ENCODE measurements around the gene ZNF385B.

ZNF385B gene

GRCh38 chr2:179661986-179662385 lies 199.4 kb downstream of the ZNF385B start:
- no peaks in the 10 kb centered on the region for H3K36me3 ChIP-seq
- no peaks in the 10 kb centered on the region for H3K27me3 ChIP-seq
- no peak overlapping the region for H3K27ac ChIP-seq
- H3K4me3 ChIP-seq (ENCODE audit: low read depth in 1 of 2, low read length in 1 of 2) = no peak overlapping the region
- H3K4me1 ChIP-seq (ENCODE audit: control insufficient read depth in 1 of 2, insufficient read depth in 1 of 2, low read depth in 1 of 2, low read length in 1 of 2) = no peaks in the 10 kb centered on the region
- no peaks in the 10 kb centered on the region for H3K9me3 ChIP-seq
- TF ChIP-seq CTCF (IDR thresholded peaks at IDR 0.05) = no peak

GRCh38 chr2:179657068-179657595 lies 204.3 kb downstream of the ZNF385B start:
- Histone ChIP-seq H3K27ac (no peak overlapping the region), H3K36me3 (no peaks in the 10 kb centered on the region), H3K4me1 (ENCODE audit: control insufficient read depth in 1 of 2, insufficient read depth in 1 of 2, low read depth in 1 of 2, low read length in 1 of 2) (no peaks in the 10 kb centered on the region), H3K4me3 (ENCODE audit: low read depth in 1 of 2, low read length in 1 of 2) (no peak overlapping the region), H3K27me3 (no peaks in the 10 kb centered on the region), H3K9me3 (no peaks in the 10 kb centered on the region)
- no peak for TF ChIP-seq CTCF (IDR thresholded peaks at IDR 0.05)

- Histone ChIP-seq H3K4me3 (ENCODE audit: low read depth in 1 of 2, low read length in 1 of 2) (no peak overlapping the region), H3K27me3 (no peaks in the 10 kb centered on the region), H3K4me1 (ENCODE audit: control insufficient read depth in 1 of 2, insufficient read depth in 1 of 2, low read depth in 1 of 2, low read length in 1 of 2) (no peaks in the 10 kb centered on the region), H3K36me3 (no peaks in the 10 kb centered on the region), H3K9me3 (no peaks in the 10 kb centered on the region), H3K27ac (no peak overlapping the region)
- no peak for TF ChIP-seq CTCF (IDR thresholded peaks at IDR 0.05)
Observed at GRCh38 chr2:179655627-179656026, 205.8 kb downstream of the ZNF385B start.

- no peak overlapping the region for H3K27ac ChIP-seq
- no peak for TF ChIP-seq CTCF (IDR thresholded peaks at IDR 0.05)
- H3K4me1 ChIP-seq (ENCODE audit: control insufficient read depth in 1 of 2, insufficient read depth in 1 of 2, low read depth in 1 of 2, low read length in 1 of 2) = no peaks in the 10 kb centered on the region
- no peaks in the 10 kb centered on the region for H3K9me3 ChIP-seq
- H3K4me3 ChIP-seq (ENCODE audit: low read depth in 1 of 2, low read length in 1 of 2) = no peak overlapping the region
- no peaks in the 10 kb centered on the region for H3K27me3 ChIP-seq
- no peaks in the 10 kb centered on the region for H3K36me3 ChIP-seq
Observed at GRCh38 chr2:179654806-179655205, 206.6 kb downstream of the ZNF385B start.

- Histone ChIP-seq H3K4me3 (ENCODE audit: low read depth in 1 of 2, low read length in 1 of 2) (no peak overlapping the region), H3K36me3 (no peaks in the 10 kb centered on the region), H3K4me1 (ENCODE audit: control insufficient read depth in 1 of 2, insufficient read depth in 1 of 2, low read depth in 1 of 2, low read length in 1 of 2) (no peaks in the 10 kb centered on the region), H3K9me3 (no peaks in the 10 kb centered on the region), H3K27me3 (no peaks in the 10 kb centered on the region), H3K27ac (no peak overlapping the region)
- no peak for TF ChIP-seq CTCF (IDR thresholded peaks at IDR 0.05)
Observed at GRCh38 chr2:179652296-179652695, 209.1 kb downstream of the ZNF385B start.

GRCh38 chr2:179650420-179650819 lies 211.0 kb downstream of the ZNF385B start:
- no peaks in the 10 kb centered on the region for H3K4me1 ChIP-seq (ENCODE audit: control insufficient read depth in 1 of 2, insufficient read depth in 1 of 2, low read depth in 1 of 2, low read length in 1 of 2)
- TF ChIP-seq CTCF (IDR thresholded peaks at IDR 0.05) = no peak

More at GRCh38 chr2:179650420-179650819, 211.0 kb downstream of the ZNF385B start:
- no peak overlapping the region for H3K4me3 ChIP-seq (ENCODE audit: low read depth in 1 of 2, low read length in 1 of 2)
- H3K9me3 ChIP-seq = no peaks in the 10 kb centered on the region
- H3K27me3 ChIP-seq = no peaks in the 10 kb centered on the region
- no peaks in the 10 kb centered on the region for H3K36me3 ChIP-seq
- no peak overlapping the region for H3K27ac ChIP-seq
